HT1080 (cell line): ENCODE results near the gene TSKU. TPM values are rescaled to one million over a fixed set of nuclear protein-coding genes. Genes with fewer than 3 reads are reported as not detected.

ENCODE experiments used
- DNase-seq: peaks from one replicate; pipeline ENCODE4 v3.0.0-alpha.2; 2015; ENCODE audit warnings: low read depth
- polyA plus RNA-seq, 2 experiments: library from polyadenylated mRNA; depleted of rRNA; stranded (reverse); fragments of >200 nt; gene quantifications; 2 replicates each; pipeline ENCODE4 v1.2.3, GENCODE V29; 2015
- total RNA-seq: library from RNA; depleted of rRNA; stranded (reverse); fragments of >200 nt; shearing (Covaris generic); gene quantifications from 2 replicates; pipeline ENCODE4 v1.2.3, GENCODE V29; 2014; rRNA removed

TSKU gene
- 21.9 and 33.8 TPM in 2 replicates for total RNA-seq
- polyA plus RNA-seq (2015; cell fraction: cytosol; rRNA removed) = 44.3 and 51.3 TPM in 2 replicates
- 18.9 and 24.0 TPM in 2 replicates for polyA plus RNA-seq (2015; cell fraction: nucleus; rRNA removed)

GRCh38 chr11:76783294-76783895 is at the start of gene TSKU:
TSKU (plus strand) TSS chr11:76783356; CDS start chr11:76795617, 12,261 bp downstream.
- DNase-seq = peak; percentile 24

DNA sequence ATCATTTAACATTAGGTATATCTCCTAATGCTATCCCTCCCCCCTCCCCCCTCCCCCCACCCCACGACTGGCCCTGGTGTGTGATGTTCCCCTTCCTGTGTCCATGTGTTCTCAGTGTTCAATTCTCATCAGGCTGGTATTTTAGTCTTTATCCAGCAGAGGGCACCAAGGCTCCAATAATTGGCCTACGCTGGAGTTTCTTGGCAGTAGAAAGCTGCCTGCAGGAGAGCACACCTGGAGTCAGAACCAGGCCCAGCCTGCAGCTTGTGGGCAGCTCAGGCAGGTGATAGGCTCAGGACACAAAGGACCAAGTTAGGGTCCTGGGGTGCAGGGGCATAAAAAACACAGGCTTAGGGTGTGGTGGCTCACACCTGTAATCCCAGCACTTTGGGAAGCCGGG is 49.2 kb upstream of the TSKU start:
- peak; percentile 53 for DNase-seq

DNA sequence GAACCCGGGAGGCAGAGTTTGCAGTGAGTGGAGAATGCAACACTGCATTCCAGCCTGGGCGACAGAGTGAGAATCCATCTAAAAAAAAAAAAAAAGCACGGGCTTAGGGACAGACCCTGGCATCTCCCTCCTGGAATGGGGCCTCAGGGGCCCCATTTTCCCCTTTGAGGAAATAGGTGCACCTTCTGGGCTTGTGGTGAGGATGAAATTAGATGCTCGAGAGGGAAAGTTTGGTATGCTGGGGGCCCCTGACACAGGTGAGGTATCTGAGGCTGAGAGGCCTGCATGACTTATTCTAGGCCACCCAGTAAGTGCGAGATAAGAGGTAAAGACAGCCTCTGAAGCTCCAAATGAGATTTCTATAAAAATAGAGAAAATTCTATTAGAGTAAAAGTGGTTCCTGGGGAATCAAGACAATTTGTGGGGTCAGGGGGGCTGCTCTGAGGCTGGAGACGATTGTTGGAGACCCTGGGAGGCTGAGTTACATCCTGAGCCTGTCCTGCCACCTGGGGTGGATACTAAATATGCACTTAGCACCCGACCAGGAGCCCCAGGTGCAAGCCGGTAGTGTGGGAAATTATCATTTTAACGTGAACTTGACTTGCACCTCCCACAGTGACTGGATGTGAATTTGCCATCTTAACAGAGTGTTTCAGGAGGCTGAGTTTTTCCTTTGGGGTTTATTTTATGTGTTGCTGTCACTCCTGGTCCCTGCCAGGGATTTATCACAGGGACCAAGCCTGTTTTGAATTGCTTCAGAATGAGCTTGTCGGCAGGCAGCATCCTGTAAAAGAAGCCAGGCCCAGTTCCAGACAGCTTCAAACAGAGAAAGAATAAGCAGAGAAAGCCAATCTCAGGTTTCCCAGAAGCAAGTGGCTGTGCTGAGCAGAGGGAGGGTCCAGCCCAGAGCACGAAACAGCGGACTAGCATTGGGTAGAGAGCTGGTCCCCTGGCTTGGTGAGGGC is 48.4 kb upstream of the TSKU start:
- DNase-seq = no peak

DNA sequence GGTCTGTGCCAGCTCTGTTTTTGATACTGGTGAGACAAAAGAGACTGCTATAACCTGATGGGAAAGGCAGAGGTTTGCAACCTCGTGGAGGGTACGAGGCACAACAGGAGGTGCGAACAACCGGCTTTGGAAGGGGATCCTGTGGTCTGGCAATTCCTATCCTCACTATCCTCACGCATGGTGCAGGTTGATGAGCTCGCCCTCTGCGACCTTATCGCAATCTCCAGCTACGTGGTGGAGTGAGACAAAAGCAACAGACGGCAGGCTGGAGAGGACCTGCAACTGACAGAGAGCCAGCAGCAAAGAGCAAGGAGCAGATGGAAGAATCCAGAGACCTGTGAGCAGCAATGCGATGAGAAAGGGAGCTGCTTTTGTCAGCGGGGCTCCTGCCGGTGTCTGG is 47.3 kb upstream of the TSKU start:
- DNase-seq = no peak

DNA sequence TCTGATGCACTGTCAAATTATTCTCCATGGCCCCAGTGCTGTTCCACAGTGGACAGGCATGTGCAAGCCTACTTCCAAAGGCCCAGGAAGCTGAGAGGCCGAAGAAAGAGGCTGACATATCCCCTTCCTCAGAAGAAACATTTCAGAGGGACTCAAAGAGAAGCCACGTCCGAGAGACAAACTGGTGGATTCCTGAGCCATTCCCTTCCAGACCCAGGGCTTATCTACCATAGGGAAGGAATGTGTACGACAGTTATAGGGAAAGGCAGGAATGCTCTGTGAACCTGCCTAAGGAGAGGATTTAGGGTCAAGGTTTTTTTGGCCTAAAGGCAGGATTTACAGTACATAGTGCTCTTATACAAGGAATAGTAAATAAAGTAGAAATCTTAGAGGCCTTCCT is 46.9 kb upstream of the TSKU start:
- DNase-seq = no peak

DNA sequence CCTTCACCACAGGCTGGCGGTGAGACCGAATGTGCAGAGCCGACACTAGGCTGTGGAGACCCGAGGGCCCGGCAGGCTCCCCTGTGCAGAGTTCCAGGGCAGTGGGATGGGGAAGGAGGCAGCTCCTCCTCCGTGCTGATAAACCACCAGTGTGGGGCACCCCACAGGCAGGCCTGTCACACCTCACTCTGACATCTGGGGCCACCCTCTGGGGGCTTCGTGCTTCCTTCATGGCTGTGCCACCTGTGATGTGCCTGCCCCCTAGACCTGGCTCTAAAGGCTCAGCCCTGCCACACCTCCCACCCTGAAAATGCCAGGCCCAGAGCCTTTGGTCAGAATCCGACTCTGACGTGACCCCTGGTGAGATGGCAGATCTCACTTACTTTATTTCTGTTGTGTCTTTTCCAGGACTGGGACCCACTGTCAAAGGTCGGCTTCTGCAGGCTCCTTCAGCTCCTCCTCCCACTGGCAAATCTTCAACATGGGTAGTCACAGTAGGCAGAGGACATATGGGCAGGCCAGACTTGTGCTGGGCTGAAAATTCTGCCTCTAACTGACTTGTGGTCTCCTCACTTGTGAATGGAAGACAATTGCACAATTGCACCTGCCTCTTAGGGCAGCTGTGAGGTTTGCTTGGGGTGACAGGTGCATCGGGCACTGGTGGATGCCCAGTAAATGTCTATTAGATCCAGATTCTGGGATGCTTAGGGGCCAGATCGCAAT is 46.2 kb upstream of the TSKU start:
- no peak for DNase-seq

DNA sequence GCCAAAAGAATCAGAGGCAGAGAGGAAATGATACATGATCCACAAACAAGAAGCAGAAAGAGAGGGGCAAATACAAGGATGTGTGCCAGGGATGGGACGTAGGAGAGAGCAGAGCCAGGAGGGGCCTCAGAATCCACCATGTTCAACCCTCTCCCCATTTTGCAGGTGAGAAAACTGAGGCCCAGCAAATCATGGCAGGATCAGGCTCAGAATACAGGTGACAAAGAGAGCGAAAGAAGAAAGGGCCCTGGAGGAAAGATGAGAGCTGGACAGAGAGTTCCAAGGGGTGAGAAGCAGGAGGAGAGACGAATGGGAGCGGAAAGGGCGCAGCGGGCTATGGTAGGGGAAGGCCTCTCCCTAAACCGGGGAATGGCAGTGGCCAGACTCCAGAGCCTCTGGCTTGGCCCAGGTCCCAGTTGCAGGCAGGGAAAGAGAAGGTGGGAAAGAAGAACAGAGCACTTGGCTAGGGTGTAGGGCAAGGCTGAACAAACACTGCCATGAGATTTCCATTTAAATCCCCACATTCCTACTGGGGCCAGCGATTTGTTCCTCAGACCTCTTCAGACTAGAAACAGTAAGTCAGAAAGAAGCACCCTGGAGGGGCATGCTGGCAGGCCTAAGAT is 44.4 kb upstream of the TSKU start:
- no peak for DNase-seq

DNA sequence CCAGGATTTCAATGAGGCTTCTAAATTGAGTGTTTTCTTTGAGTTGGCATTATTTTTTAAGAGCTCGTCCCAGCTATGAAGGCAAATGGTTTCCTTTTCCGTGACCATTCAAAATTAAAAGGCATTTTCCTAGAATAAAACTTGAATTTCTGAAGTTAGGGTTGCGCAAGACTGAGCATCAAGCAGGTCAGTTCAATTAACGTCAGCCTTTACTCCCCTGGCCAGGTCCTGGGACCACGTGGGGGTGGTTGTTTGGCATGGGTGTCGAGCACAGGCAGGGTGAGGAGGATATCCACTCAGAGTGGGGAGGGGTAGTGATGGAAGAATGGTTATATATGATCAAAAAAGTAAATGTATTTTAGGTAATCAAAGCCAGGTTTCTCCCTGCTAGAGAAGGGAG is 43.4 kb upstream of the TSKU start:
- DNase-seq = no peak

DNA sequence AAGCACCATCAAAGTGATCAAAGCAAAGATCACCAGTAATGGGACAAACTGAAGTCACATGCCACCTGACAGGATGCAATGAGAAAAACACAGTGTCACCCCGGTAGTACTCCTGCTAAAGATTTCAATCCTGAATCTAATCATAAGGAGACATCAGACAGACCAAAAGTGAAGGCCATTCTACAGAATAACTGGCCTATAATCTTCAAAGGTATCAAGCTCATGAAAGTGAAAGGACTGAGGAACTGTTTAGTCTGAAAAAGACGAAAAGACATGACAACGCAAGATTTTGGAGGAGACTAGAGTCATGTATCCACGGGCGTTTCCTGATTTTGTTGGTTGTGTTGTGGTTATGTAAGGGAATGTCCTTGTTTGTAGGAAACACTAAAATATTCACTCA is 42.4 kb upstream of the TSKU start:
- DNase-seq = no peak

GRCh38 chr11:76742902-76743301 is 40.3 kb upstream of the TSKU start:
- no peak for DNase-seq

- DNase-seq = no peak
Measured at GRCh38 chr11:76744186-76745043, 38.7 kb upstream of the TSKU start.

- no peak for DNase-seq
Measured at GRCh38 chr11:76745044-76745376, 38.1 kb upstream of the TSKU start.

GRCh38 chr11:76745561-76746207 is 37.5 kb upstream of the TSKU start:
- no peak for DNase-seq

- no peak for DNase-seq
Measured at GRCh38 chr11:76747153-76747914, 35.8 kb upstream of the TSKU start.

DNA sequence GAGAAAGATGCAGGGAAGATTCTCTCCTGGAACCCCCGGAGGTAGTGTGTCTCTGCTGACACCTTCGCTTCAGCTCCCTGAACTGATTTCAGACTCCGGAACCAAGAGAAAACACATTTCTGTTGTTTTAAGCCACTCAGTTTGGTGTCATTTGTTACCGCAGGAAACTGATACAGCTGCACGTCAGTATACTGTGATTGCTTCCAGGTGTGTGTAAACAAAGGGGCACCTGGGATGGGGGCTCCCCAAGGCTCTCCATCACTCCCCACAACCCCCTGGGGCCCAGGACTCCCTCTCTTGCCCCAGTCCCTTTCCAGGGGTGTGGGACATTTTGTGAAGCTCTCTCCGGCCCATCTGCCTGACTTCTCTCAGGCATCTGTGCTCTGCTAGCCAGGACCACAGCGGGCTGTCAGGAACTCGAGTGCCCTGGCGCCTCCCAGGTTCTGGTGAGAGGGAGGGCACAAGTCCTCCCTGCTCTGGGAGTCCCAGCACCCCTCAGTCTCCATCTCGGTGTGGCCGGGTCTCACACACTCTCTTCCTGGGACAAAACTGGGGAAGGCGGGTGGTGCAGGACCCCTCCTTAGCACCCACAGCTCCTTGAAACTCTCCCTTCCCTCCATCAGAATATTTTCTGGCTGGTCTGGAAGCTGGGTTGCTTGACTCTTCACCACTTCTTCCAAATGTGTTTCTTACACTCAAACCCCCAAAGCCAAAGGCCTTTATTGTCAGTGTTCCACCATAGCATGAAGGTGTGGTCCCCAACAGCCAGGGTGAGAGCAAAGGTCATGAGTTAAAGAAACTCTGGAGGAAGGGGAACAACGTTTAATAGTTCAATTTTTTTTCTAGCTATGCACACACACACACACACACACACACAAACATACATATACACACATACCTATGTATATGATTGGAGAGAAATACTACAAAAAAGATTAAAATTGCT is 35.0 kb upstream of the TSKU start:
- no peak for DNase-seq

- no peak for DNase-seq
Measured at GRCh38 chr11:76748948-76749347, 34.2 kb upstream of the TSKU start.

DNA sequence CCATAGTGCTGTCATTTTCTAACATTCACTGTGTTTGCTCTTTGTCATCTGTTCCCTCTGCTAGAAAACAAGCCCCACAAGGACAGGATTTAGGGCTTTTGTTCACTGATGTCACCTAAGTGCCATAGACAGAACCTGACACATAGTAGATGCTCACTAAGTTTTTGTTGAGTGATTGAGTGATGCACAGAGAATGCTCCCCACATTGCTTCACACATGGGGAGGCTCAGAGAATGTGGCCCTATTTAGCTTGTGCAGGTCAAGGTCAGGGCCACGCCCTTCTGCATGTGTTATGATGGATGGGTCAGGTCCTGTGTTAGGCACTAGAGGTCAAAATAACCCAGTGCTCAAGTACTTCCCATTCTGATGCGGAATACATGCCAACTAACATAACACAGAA is 33.1 kb upstream of the TSKU start:
- no peak for DNase-seq

GRCh38 chr11:76750746-76751145 is 32.4 kb upstream of the TSKU start:
- DNase-seq = no peak
